HG02678 (cell line): ENCODE measurements around the gene CHAF1A.

Source experiments
- ATAC-seq: cut with Tn5 transposase; IDR thresholded peaks from one replicate; pipeline ENCODE4 v1.9.1; 2021; ENCODE audit warnings: mild to moderate bottlenecking, moderate library complexity; ENCODE audit not compliant: unreplicated experiment

The CHAF1A gene

DNA sequence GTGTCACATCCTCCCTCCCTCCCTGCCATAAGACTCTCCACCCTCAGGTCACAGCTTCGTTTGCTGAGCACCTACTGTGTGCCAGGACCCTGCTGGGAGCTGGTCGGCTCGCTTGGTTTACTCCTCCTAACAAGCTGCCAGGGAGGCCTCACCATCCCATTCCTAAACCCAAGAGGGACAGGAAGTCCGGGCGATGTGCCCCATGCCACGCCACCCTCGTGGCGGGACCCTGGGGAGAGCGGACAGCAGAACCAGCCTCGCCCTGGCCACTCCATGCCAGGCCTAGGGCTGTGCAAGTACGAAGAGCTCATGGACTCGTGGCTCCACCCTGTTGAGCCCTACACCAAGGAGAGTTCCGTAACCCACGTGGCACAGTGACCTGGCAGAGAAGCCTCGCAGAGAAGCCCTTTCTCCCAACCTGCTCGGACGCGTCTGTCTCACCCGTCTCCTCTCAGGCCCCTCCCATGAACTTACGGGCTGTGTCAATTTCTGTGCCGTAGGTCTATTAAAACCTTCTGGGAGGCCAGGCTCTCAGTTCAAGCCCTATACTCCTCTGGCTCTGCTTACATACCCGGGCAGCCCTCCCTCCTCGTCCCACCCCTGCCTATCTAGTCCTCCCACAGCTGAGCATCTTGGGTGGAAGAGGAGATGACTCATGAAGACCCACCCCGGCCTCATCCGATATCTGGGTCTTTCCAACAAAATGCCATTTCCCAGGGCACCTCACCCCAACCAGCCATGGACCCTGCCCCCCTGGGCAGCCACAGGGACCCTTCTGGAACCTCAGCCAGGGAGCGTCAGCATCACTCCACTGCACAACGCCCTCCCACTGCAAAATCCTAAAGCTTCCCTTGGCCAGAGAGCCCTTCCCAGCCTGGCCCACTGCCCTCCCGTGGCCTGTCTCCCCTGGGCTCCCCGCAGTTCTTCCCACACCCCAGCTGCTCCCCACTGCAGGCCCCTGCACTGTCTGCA is 52.6 kb downstream of the CHAF1A start:
- no peak for ATAC-seq

DNA sequence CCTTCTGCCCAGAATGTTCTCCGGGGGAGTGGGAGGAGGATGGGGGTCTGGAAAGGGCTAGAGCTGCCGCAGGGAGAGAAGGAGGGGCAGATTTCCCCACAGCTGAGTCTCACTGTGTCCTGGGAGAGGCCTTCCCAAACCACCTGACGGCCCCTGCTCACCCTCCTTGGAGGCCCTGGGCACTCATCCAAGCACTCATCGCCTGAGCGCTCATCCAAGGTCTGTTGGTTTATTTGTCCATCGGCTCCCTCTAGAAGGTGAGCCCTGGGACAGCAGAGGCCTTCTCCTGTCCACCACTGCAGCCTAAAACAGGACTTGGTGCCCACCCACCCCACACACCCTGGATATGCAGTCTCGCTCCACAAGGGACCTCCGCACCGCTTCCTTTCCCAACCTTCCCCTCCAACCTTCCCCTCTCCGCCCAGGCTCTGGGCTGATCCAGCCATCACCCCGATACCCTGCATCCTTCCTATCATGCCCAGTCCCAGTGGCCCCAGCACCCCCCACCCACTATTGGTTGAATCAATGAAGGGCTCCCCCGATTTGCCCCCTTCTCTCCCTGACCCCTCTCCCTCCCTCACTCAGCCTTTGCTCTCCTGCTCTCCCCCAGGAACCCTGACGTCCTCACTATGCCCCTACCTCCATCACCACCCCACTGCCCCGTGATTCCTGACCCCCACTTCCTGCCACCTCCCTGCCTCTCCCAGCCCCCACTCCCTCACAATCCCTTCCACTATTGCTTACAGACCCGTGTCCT is 53.5 kb downstream of the CHAF1A start:
- no peak for ATAC-seq

DNA sequence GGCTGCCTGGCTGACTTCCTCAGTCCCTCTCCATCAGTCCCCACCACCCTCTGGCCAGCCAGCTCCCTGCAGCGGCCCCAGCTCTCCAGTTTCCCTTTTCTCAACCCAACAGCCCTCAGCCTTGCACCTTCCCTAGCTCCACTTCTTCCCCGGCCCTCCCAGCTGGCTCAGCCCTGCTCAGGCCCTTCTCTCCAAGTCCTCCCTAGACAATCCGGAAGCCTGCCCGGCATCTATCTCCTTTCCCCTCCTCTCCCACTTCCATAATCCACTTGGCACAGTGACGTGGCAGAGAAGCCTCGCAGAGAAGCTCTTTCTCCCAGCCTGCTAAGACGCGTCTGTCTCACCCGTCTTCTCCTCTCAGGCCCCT is 54.0 kb downstream of the CHAF1A start:
- ATAC-seq = no peak

DNA sequence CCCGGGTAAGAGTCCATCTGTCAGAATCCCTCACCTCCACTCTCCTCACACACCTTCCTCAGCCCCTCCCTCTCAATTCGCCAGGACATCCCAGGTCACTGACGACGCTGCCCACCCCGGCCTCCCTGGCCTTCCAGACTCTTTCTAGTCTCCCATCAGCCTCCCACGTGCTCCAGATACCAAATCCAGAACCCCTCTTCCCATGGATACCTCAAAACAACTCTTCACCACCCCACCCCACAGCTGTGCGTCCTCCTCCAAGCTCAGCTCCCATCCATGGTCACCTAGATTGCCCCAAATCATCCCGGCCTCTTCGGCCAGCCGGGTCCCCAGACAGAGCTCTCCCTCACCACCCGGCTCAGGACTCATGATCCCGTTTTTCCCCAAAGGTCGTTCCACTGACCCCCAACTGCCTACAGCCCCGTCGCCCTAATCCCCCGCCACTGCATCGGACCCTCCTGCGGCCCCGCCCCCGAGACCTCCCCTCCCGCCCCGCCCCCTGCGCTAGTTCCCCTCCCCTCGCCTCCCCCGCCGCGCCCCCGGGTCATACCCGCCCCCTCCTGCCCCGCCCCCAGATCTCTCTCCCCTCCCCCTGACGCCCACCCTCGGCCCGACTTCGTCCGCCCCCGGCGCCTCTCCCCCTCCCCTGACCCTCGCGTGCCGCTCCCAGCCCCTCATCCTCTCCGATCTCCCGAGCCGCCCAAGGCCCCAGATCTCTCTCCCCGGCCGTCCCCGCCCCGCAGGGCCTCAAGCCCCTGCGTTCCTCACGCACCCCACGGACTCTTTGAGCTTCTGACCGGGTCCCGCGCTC is 54.6 kb downstream of the CHAF1A start:
- peak; percentile 27 for ATAC-seq

DNA sequence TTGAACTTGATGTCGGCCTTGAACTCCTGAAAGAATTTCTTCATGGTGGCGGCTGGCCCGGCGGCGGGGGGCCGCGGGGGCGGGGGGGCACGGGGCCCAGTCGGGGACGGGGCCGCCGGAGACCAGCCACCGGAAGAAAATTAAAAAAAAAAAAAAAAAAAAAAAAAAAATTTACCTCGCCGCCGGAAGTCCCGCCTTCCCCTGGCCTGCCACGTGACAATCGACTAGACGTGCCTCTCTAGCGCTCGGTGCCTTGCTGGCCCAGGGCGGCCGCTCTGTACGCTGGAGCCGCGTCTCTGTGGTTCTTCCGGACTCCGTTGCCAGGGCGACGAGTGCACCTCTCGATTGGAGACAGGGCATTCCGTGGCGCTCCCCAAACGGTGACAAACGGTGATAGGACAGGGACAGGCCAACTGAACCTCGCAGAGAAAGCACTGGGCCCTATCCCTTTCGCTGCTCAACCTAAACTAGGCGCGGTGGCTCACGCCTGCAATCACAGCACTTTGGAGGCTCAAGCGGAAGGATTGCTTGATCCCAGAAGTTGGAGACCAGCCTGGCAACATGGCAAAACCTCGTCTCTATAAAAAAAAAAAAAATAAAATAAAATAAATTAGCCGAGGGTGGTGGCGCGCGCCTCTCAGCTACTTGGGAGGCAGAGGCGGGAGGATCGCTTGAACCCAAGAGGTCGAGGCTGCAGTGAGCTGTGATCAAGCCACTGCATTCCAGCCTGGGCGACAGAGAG is 55.4 kb downstream of the CHAF1A start, which contains the start of gene UBXN6:
UBXN6 (minus strand) TSS at position 141 of the 742 bp plus-strand sequence; CDS start at position 44, 97 bp downstream.
- ATAC-seq = peak; percentile 95

DNA sequence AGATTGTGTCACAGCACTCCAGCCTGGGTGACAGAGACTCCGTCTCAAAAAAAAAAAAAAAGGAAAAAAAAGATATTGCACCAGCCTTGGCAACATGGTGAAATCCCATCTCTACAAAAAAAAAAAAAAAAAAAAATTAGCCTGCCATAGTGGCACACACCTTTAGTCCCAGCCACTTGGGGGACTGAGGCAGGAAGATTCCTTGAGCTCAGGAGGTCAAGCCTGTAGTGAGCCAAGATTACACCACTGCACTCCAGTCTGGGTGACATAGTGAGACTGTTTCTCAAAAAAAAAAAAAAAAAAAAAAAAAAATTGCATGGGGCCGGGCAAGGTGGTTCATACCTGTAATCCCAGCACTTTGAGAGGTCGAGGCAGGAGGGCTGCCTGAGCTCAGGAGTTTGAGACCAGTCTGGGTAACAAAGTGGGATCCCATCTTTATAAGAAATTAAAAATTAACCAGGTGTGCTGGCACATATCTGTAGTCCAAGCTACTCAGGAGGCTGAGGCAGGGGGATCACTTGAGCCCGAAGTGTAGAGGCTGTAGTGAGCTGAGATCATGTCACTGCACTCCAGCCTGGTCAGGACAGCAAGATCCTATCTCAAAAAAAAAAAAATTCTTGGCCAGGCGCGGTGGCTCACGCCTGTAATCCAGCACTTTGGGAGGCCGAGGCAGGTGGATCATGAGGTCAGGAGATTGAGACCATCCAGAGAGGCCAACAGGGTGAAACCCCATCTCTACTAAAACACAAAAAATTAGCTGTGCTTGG is 62.6 kb downstream of the CHAF1A start:
- ATAC-seq = no peak

DNA sequence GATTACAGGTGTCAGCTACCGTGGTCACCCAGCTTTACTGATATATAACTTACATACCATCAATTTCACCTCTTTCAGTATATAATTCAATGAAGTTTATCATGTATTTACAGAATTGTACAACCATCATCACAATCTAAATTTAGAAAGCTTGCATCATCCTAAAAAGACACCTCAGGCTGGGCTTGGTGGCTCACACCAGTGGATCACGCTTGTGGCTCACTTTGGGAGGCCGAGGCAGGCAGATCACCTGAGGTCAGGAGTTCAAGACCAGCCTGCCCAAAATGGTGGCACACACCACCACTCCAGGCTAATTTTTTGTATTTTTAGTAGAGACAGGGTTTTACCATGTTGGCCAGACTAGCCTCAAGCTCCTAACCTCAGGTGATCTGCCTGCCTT is 65.4 kb downstream of the CHAF1A start:
- ATAC-seq = no peak

DNA sequence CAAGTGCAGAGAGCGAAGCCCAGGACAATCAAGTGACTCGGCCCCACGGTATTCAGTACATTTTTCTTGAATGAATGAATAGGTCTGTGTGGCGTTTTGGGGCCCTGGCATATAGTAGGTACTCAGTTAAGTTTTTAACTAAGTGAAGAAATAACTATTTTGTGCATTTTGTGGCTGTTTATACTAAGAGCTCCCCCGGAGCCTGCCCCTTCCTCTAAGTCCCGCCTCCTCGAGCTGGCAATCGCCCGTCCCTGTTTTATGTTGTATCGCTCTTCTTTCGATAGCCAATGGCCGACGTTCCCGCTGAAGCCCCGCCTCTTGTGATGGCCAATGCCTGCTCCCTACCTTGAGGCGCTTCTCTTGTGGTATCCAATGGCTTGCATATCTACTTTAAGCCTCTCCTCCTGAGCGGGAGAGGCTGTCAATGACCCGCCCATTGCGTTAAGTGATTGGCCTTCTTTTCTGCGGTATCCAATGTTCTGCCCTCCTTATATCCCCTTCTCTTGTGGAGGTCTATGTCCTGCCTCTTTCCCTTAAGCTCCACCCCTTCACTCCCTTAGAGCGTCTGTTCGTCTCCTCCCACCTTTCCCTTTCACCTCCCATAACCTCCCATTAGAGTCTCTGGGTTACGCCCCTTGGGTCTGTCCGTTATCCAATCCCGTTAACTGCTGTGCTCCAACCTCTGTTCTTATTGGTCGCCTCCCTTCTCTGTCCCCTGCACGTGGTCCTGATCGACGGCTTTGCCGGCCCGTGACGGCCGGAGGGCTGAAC is 69.1 kb downstream of the CHAF1A start:
- ATAC-seq = peak; percentile 85

DNA sequence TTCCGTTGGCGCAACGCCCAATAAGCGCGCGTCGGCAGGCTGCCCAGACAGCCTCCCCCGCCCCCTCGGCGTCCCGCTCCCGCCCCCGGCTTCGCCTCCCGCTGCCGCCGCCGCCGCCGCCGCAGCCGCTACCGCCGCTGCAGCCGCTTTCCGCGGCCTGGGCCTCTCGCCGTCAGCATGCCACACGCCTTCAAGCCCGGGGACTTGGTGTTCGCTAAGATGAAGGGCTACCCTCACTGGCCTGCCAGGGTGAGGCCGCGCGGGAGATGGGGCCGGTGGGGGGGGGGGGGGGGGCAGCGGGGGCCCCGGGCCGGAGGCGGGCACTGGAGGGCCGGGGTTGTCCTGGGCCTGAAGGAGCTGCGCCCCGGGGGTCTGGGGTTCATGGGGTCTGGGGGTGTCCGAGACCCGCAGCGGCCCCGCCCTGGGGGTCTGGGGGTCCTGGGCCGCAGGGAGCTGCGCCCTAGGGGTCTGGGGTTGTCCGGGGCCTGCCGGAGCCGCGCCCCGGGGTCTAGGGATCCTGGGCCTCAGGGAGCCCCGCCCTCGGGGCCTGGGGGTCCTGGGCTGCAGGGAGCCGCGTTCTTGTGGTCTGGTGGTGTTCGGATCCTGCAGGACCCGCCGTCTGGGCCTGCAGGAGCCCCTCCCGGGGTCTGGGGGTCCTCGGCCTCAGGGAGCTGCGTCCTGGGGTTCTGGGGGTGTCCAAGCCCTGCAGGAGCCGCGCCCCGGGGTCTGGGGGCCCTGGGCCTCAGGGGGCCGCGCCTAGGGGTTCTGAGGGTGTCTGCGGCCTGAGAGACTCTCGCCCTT is 69.9 kb downstream of the CHAF1A start, which contains the start of gene HDGFL2:
HDGFL2 (plus strand) TSS at position 124 of the 801 bp plus-strand sequence; CDS start at position 178, 54 bp downstream.
- ATAC-seq = no peak

DNA sequence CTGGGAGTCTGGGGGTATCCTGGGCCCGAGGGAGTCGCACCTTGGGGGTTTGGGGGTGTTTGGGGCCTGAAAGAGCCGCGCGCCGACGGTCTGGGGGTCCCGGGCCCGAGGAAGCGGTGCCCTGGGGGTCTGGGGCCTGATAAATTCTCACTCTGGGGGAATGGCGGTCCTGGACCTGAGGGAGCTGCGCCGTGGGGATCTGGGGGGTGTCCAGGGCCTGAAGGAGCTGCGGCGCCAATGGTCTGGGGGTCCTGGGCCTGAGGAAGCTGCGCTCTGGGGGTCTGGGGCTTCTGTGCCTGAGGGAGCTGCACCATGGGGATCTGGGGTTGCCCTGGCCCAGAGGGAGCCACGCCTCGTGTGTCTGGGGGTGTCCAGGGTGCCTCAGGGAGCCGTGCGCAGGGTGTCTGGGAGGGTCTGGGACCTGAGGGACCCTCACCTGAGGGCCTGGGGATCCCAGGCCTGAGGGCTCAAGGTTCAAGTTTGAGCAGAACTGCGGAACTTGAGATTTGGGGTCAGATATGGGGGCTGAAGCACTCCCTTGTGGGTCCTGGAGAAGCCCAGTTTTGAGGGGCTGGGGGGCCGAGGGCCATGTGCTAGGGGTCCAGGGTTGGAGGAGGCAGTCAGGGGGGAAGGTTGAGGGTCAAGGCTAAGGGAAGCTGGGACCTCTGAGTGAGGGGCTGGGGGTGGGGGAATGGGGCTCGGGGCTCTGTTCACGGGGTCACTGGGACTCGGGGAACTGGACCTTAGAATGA is 70.7 kb downstream of the CHAF1A start:
- ATAC-seq = no peak

DNA sequence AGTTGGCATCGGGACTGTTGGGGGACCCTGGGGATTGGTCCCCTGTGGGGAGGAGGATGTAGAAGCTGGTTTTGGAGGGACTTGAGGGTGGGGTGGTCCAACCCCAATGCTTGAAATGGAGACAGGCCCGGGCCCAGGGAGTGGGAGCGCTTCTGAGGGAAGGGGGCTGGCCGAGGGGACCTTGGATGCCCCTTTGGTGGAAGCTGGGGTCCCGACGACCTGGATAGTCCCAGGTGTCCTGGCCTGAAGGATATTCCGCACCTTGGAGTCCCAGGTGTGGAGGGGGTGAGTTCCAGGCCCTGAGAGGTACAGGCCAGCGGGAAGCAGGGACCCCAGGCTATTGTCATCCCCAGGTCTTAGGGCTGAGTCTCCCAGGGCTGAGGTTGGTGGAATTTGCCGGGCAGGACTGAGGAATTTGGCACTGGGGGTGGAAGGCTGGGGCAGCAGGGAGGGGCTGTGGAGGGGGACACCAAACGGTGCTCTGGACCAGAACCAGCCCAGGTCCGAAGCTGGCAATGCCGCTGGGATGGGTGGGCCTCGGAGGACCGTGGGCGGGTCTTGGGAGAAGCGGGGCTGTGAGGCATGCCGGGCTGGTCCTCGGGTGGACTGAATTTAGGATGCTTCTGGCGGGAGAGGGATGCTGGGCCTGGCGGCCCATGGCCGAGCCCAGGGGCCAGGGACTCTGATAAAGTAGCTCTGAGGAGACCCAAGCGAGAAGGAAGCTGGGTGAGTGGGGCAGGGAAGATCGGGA is 71.5 kb downstream of the CHAF1A start:
- ATAC-seq = no peak

DNA sequence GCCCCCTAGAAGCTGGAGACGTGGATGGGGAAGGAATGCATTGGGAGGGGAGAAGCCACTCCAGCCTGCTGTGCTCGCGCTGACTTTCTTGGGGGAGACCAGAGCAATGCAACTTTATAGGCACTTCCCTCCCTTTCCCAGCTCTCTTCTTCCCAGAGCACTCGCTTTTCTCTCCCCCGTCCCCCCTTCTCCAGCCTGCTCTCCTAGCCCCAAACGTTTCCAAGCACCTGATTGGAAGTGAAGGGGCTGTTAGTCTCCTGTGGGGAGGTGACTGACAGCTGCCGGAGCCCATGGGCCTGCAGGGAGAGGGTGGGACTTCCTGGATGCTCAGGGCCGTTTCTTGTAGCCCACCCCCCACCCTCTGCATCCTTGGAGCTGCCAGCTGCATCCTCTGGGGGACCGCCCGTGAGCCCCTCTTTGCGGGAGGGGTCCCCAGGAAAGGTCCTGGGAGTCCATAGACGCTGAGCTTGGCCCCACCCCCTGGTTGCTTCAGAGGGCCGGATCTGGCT is 72.1 kb downstream of the CHAF1A start:
- no peak for ATAC-seq

DNA sequence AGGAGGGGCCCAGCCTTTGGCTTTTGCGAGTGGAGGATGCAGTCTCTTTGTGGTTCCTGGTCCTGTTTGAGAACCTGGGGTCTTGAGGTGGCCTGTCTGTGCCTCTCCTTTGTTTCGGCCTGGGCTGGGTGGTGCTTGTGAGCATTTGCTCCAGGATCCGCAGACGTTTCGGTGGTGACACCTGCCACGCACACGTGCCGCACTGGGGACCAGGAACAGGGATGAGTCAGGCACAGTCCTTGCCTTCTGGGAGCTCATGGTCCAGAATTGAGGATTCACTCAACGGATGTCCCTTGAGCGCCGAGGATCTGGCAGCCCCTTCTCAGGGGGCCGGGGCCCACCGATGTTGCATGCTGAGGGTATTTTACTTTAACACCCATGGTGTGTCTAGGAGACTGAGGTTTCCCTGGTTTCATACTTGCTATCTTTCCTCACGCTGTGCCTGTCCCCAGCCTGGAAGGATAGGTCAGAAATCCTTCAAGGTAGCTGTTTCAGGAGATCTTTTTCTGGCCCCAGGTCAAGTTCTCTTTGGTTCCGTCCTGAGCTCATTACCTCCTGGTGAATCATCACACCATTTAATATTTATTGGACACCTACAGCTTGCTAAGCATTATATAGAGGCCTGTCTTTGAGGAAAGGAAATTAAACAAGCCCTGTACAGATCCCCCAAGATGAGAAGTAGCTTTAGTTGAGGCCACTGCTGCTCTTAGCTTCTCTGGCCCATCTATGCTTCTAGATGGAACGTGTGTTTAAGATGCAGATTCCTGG is 74.8 kb downstream of the CHAF1A start:
- ATAC-seq = no peak

DNA sequence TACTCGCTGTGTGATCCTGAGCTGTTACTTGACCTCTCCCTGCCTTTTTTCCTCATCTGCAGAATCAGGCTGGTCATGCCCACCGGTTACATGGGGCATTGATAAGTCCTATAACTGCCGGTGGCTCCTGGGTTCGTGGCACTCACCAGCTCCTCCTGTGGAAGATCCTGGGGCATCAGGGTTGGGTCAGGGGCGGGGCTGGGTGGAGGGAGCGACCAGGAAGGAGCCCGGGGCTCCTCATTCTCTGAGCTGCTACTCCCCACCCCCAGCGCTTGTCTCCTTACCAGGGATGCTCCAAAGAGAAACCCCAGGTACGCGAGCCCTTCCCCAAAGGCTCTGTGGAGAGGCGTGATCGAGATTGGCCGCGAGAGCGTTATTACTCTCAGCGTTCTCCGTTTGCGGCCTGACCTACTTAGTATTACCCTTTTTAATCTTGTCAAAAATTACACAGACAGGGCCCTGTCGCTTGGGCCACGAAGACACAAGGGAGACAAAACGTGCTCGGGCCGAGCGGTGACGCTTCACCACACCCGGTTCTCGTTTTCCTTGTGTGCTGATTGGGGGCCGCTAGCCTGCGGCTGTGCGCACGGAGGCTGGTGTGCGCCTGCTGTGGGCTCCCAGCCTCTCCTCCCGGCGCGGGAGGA is 80.4 kb downstream of the CHAF1A start:
- ATAC-seq = no peak

DNA sequence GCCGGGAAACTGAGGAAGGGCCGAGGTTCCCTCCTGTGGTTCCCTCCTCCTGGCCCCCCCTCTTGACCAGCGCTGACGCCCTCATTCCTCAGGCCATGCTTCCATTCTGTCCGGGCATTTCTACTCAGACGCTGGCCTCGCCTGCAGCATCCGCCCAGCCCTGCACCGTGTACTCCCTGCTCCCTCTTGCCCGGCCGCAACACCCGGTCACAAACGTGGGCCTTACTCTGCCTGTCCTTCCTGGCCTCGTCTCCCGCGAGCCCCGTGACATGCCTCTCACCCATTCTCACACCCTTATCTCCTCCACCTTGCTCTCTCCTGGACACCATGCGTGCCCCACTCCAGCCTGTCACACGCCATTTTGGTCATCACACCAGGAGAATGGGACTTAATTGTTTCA is 80.9 kb downstream of the CHAF1A start:
- ATAC-seq = no peak
